HG03432 (cell line): ENCODE results near the gene KCNC4.

Source experiments
- ATAC-seq: cut with Tn5 transposase; IDR thresholded peaks from one replicate; pipeline ENCODE4 v1.9.1; 2021; ENCODE audit warnings: mild to moderate bottlenecking, moderate library complexity; ENCODE audit not compliant: unreplicated experiment

Gene KCNC4

DNA sequence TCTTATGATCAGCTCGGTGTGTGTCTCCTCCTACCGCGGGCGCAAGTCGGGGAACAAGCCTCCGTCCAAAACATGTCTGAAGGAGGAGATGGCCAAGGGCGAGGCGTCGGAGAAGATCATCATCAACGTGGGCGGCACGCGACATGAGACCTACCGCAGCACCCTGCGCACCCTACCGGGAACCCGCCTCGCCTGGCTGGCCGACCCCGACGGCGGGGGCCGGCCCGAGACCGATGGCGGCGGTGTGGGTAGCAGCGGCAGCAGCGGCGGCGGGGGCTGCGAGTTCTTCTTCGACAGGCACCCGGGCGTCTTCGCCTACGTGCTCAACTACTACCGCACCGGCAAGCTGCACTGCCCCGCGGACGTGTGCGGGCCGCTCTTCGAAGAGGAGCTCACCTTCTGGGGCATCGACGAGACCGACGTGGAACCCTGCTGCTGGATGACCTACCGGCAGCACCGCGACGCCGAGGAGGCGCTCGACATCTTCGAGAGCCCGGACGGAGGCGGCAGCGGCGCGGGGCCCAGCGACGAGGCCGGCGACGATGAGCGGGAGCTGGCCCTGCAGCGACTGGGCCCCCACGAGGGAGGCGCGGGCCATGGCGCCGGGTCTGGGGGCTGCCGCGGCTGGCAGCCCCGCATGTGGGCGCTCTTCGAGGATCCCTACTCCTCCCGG is 1.5 kb downstream of the KCNC4 start:
- ATAC-seq = no peak

DNA sequence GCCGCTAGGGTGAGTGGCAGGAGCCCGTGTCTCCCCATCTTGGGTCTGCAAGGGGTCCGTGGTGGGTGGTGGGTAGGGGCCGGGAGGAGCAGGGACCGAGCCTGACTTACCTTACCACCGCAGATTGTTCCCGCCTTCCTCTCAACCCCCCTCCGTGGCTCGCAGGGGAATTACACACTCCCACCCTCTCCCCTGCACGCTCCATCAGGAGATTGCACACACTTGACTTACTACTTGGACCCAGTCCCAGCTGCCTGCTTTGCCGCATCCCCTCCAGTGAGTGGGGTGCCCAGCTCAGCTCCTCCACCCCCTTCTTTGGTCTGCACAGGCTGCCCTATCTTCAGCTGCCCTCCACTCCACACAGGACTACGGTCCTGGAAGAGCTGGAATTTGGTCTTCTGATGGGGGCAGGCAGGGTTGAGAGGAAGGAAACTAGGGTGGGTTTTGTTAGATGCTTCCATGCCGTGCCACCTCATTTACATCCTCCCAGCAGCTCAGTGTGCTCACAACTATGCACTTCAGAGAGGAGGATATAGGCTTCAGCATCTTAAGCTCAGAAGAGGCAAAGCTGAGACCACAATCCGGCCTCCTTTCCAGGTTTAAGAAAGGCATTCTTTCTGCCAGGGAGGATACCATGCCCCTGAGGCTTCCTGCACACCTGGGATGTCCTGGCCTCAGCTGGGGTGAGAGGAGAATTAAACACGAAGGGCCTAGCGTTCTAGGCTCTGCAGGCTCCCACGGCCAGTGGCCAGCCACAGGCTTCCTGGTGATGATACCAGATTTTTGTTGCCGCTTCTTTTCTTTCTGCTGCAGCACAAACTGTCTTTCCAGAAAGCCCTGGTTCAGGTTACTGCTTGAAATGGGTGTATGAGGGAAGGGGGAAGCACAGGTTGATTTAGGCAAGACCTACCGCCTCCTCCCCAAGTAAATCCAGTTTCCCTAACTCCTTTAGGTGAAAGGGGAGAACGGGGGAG is 2.3 kb downstream of the KCNC4 start:
- ATAC-seq = no peak

DNA sequence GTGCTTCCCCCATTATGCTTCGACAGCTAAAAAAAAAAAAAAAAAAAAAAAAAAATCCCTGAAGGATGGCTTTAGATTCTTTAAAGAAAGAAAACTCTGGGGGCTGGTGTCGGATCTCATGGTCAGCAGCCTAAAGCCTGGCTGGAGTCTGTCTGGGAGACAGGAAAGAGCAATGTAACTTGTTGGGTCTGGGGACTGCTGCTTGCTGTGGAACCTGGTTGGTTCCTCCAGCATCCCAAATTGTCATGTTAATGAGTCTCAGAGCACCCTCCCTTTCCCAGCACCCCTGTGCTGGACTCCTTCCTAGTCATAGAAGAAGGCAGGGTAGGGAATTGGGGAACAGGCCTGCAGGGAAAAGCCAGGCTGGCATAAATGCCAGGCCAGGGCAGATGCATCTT is 3.0 kb downstream of the KCNC4 start:
- no peak for ATAC-seq

DNA sequence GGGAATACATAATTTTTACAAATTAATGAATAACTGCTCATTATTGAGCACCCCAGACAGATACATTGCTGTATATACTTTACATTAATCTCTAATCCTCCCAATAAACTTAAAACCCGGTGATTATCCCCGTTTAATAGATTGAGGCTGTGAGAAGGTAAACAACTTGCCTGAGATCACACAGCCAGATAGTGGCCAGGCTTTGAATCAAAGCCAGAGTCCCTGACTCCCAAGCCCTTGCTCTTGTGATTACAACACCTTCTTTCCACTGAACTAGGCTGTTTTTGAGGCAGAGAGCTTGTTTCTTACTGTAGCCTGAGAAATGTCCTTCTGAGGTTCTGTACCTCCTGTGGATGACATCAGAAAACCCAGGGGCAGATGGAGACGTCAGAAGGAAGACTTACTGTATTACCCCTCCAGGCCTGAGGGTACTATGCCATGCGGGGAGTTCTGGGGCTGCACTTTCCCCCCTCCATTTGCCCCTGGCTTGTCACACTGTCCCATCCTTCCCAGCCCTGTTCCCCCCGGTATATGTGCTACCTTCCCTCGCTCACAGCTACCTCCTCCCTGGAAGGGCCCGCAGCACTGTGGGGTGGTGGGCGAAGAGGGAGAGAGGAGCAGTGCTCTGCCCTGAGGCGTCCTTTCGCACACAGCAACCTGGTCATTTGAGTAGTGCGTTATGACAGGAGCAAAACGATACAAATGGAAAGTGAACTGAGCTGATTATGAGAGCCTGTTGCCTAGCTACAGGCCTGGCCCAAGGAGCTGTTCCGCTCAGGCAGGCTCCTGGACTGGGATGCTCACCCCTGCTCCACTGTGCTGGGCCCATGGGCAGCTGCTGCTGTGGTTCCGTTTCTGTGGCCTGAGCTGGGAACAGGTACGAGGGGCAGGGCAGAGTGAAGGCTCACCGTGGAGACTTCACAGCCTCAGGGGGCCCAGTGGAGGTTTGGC is 4.6 kb downstream of the KCNC4 start:
- no peak for ATAC-seq

DNA sequence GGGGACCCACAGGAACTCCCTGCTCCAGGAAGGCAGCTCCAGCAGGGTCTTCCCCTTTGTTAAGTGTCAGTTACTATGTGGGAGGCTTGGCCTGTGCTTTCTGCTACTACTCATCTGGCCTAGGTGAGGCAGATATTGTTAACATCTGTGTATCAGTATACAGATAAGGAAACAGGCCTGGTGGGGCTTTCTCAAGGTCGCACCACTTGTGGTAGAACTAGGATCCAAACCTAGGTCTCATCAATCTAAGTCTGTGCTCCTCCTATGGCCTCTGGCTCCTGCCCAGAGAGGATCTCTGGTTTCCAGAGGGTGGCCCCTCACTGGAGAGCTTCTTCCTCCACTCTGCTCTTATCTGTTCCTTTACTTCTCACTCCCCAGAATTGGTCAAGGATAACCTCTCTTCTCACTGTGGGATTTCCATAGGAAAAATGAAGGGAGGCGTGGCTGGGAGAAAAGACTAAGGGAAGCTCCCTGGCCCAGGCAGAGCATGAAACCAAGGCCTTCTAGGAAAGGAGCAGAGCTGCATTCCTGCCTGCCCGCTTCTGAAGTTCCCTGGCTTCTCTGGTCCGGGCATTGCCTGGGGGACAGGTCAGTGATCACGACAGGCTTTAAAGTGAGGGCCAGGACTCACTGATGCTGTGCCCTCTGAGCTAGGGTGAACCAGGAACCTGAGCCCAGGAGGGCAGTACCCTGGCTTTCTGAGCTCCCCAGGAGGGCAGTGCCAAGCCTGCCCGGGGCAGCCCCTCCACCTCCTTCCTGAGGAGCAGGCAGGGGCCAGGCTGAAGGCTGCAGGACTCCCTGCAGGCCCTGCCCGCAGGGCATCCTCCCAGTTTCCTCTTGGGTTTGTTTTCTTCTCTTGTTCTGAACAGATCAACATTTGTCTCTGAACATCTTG is 5.8 kb downstream of the KCNC4 start:
- ATAC-seq = no peak

DNA sequence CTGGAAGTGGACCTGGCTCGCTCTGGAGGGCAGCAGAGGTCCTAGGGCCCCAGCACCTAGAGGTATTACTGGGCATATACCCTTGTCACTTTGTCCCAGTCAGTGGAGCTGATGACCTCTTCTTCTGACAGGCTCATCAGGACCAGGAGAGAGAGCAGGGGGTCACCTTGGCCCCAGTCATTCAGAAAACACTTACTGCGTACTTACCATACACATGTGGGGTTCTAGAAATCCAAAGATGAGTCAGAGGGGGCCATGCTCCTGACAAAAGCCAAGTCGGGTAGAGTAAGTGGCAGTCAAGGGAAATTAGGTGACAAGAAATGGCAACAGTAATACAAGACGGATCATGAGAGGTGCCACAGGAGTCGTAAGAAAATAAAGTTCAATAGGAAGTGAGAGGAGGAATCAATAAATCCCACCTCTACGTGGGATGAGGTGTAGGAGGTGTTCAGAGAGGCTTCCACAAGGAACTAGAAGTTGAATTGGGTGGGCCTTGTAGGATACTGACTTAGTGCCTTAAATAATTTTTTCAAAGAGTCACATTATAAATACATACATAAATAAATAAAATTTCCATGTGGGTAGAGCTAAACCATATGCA is 6.8 kb downstream of the KCNC4 start:
- ATAC-seq = peak; percentile 42

DNA sequence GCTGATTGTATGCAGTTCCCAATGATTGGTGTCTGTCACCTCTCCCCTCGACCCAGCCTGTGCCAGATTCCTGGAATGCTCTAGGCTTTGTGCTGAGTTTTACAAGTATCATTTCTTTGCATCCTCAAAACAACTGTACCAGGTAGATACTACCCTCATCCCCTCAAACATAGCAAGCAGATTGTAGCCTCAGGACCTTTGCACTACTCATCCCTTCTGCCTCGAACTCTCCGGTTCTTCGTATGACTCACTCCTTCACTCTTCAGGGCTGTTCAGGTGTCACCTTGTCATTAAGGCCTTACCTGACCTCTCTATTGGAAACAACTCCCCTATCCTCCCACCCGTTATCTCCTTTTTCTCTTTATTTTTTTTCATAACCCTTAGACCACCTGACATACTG is 8.0 kb downstream of the KCNC4 start:
- no peak for ATAC-seq

DNA sequence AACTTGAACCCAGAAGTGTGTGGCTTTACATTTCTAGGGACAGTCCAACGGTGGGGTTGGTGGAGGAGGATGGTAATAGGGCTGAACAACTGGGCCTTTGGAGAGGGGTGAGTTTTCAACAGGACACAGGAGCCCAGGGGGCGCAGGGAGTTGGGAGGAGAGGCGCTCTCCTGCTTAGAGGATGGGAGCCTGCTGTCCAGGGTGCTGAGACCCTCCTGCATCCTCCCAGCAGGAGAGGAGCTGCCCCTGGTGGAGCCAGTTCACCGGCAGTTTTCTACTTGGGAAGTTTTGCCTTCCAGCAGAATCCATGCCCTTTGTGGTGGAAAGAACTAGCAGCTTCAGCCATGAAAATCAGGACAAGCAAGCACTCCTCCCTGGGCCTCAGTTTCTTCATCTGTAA is 8.6 kb downstream of the KCNC4 start:
- ATAC-seq = no peak

DNA sequence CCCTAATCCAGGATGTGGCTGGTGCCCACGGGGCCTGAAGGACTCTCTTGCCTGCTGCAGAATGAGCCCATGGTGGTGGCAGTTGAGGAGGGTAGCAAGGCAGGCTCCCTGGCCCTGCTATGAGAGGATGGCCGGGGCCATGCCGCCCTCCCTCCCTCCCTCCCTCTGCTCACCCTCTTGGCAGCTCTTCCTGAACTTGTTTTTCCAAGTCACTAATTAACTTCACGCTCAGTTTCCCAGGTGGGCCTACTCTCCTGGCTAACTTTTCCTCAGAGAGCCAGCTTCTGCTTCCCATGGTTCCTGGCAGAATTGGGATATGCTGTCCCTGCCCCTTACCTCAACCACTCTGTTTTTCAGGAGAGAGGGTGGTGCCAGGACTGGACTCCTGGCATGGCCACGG is 10.2 kb downstream of the KCNC4 start:
- ATAC-seq = no peak

DNA sequence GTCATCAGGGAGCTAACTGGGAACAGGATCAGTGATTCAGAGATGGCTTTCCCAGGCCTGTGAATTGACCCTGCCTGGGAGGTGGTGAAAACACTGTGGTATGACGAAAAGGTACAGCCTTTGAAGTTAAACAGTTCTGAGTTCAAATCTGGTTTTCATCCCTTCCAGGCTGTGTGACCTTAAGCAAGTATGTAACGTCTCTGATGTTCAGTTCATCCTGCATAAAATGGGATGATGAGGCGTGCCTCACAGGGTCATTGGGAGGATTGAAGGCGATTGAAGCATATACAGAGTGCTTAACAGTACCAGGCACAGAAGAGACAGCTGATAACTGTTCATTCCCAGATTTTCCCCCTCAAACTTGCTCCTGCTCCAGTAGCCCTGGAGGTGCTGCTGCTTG is 11.0 kb downstream of the KCNC4 start:
- no peak for ATAC-seq

DNA sequence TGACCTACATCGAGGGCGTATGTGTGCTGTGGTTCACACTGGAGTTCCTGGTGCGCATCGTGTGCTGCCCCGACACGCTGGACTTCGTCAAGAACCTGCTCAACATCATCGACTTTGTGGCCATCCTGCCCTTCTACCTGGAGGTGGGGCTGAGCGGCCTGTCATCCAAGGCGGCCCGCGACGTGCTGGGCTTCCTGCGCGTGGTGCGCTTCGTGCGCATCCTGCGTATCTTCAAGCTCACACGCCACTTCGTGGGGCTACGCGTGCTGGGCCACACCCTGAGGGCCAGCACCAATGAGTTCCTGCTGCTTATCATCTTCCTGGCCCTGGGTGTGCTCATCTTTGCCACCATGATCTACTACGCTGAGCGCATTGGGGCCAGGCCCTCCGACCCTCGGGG is 13.0 kb downstream of the KCNC4 start:
- ATAC-seq = no peak

DNA sequence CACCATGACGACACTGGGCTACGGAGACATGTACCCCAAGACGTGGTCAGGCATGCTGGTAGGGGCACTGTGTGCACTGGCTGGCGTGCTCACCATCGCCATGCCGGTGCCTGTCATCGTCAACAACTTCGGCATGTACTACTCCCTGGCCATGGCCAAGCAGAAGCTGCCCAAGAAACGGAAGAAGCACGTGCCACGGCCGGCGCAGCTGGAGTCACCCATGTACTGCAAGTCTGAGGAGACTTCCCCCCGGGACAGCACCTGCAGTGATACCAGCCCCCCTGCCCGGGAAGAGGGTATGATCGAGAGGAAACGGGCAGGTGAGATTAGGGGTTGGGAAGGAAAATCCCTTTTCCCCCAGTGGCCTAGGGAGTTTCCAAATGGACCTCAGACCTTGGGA is 13.5 kb downstream of the KCNC4 start:
- ATAC-seq = no peak

DNA sequence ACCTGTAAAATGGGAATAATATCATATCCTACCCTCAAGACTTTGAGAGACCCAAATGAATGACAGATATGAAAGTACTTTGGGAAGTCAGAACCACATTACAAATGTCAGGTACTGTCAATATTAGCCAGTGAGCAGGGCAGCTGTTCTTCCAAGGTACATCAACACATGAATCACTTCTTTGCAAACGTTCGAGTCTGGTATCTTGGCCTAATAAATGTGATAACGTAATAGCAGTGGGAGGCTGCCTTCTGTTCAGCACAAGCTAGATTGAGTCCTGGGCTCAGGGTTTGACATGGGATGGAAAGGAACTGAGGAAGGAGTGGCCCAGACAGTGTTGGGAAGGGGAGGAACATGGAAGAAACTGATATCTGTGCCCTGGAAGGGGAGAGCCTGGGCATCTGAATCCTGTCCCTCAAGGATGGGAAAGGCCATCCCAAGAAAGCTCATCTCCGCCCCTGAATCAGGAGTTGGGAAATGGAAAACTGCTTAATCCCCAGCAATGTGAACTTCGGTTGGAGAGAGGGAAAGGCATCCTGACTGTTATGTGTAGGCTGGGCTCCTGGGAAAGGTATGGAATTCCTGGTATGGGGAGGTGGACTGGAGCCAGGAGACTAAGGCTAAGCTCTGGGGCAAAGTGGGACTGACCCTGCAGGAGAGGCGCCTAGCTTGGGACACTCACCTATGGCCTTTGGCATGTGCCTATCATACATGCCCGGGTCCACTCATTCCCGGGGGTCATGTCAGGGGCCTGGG is 14.3 kb downstream of the KCNC4 start:
- no peak for ATAC-seq

DNA sequence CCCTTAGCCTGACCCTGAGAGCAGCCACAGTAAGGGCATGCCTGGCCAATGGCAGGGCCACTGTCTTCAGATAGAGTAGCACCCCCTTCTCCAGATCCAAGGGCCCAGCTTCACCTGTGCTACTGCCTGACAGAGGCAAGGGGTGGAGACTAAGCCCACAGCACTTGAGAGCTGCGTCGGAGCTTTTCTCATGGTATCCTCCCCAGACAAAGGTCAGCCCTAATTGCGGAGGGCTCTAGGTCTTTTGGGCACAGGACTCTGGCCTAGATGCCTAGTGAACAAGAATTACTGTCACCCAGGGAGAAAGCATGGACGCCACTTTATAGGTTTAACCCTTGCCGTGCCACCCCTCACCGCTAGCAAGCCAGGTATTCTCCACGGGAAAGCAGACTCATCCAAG is 15.1 kb downstream of the KCNC4 start:
- ATAC-seq = no peak

DNA sequence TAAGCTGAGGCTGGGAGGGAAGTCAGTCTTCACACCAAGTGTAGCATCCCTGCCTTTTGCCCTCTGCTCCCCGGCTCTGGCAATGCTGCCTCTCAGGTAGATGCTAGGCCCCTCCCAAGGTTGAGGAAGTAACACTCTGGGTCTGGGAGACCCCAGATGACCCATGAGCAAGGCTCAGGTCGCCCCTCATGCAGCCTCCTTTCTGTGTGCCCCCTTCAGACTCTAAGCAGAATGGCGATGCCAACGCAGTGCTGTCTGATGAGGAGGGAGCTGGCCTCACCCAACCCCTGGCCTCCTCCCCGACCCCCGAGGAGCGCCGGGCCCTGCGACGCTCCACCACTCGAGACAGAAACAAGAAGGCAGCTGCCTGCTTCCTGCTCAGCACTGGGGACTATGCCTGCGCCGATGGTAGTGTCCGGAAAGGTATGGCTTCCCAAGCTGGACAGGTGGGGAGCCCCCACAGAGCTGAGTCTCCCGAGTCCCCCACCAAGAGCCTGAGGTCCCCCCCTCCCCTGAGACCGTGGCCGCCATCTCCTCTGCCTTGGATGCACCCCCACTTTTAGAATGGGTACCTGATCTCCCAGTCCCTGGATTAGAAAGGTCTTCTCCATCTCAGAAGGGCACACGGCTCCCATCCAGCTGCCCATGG is 15.8 kb downstream of the KCNC4 start:
- no peak for ATAC-seq

DNA sequence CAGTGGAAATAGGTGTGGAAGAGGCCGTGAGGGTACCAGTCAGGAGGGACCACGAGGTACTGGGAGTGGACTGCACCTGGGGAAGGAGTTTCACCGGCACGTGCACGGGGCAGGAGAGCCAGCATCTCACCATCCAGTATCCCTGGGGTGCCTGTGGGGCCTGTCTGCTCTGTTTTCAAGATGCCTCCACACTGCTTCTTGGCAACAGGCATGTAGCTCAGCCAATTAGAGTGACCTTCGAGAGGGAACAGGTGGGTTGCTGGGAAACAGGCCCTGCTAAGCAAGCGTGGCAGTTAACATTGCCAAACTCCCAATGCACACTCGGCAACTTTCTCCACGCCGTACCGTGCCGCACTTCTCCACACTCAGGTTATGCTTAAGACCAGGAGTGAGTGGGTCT is 17.7 kb downstream of the KCNC4 start:
- ATAC-seq = no peak

DNA sequence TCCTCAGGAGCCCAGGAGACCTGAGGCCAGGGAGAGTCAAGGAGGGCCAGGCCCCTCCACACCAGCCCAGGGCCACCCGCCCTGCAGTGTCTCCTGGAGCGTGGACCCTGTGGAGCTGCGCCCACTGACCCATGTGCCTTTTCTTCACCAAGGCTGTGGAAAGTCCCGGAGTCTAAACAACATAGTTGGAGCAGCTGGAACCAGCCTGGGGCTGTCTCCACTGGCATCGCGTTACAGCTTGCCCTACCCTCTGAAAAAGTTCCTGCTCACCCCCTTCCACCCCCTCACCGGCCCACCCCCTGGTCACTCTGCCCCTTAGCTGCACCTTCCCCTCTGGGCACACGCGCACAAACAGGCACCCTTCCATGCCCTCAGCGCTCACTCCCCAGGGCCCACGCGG is 18.3 kb downstream of the KCNC4 start:
- ATAC-seq = no peak

DNA sequence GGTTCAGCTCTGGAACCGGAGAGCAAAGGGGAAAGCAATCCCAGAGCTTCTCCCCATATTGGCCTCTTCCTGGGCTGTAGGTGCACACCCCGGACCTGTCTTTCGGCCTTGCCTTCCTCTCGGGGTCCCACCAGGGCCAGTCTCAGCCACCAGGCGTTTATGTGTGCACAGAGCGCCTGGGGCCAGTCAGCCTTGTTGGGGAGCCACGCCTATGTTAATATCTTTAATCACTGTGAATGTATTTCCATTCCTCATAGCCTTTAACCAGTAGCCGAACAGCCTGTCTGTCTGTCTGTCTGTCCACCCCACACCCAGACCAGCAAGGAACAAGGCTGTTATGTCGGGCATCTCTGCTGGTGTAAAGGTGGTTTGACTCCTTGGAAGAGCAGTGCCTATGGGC is 18.8 kb downstream of the KCNC4 start:
- no peak for ATAC-seq
